Common myeloid progenitor, CD34-positive (primary cell): ENCODE measurements around the gene TALDO1.

Source experiments
- CTCF ChIA-PET: fragments of 350-600 bp; sonication (Branson Sonifier 250); formaldehyde crosslinking; loops from one replicate; lab custom pipeline; 2021; ENCODE audit warnings: antibody characterized with exemption; lab: Charles Lee
- POLR2A ChIA-PET: fragments of 350-600 bp; sonication (Branson Sonifier 250); formaldehyde crosslinking; loops from one replicate; lab custom pipeline; 2021; ENCODE audit warnings: antibody characterized with exemption; lab: Charles Lee
- DNase-seq, 3 donors: peaks; one replicate each; pipeline versions ENCODE4 v3.0.0 to v3.0.0-alpha.2; 2013
- H3K27ac ChIP-seq, 2 experiments: 1 replicate in 1 of 2; 2 replicates in 1 of 2; pipeline ENCODE4 v1.7.0; 2013; ENCODE audit warnings: inconsistent platforms in 2 of 2, low read length in 2 of 2, mild to moderate bottlenecking in 2 of 2, low read depth in 1 of 2, moderate library complexity in 1 of 2; ENCODE audit not compliant: severe bottlenecking in 2 of 2, insufficient read depth in 1 of 2, poor library complexity in 1 of 2
- H3K27me3 ChIP-seq, 5 experiments: replicated peaks in 2 of 5; 1 replicate in 3 of 5; 2 replicates in 2 of 5; pipeline versions ENCODE4 v1.6.1 to v1.7.0; 2013; ENCODE audit warnings: low read length in 4 of 5, mild to moderate bottlenecking in 2 of 5, moderate library complexity in 2 of 5, inconsistent platforms in 1 of 5; ENCODE audit not compliant: insufficient read depth in 5 of 5, control insufficient read depth in 4 of 5
- H3K36me3 ChIP-seq, 4 experiments: 1 replicate in 2 of 4; 2 replicates in 2 of 4; pipeline versions ENCODE4 v1.6.1 to v1.7.0; 2013; ENCODE audit warnings: low read length in 3 of 4, control low read depth in 1 of 4, mild to moderate bottlenecking in 1 of 4; ENCODE audit not compliant: control insufficient read depth in 4 of 4, insufficient read depth in 4 of 4
- H3K4me1 ChIP-seq, 4 experiments: 1 replicate in 3 of 4; 2 replicates in 1 of 4; pipeline versions ENCODE4 v1.6.1 to v1.7.1; 2013; ENCODE audit warnings: low read length in 3 of 4, mild to moderate bottlenecking in 3 of 4, control low read depth in 1 of 4, inconsistent platforms in 1 of 4, moderate library complexity in 1 of 4; ENCODE audit not compliant: control insufficient read depth in 4 of 4, insufficient read depth in 4 of 4; ENCODE audit errors: control extremely low read depth in 1 of 4
- H3K4me3 ChIP-seq, 7 experiments: 1 replicate in 4 of 7; 2 replicates in 3 of 7; pipeline versions ENCODE4 v1.5.1 to v1.7.0; 2013; ENCODE audit warnings: mild to moderate bottlenecking in 7 of 7, low read length in 6 of 7, moderate library complexity in 6 of 7, inconsistent platforms in 2 of 7, low read depth in 2 of 7, control low read depth in 1 of 7; ENCODE audit not compliant: insufficient read depth in 4 of 7, control insufficient read depth in 1 of 7; ENCODE audit errors: extremely low read depth in 1 of 7
- H3K9me3 ChIP-seq, 5 experiments: 1 replicate in 4 of 5; 2 replicates in 1 of 5; pipeline versions ENCODE4 v1.6.1 to v1.7.1; 2013; ENCODE audit warnings: low read length in 4 of 5, mild to moderate bottlenecking in 2 of 5, inconsistent platforms in 1 of 5, low read depth in 1 of 5, moderate library complexity in 1 of 5; ENCODE audit not compliant: control insufficient read depth in 4 of 5, insufficient read depth in 2 of 5; ENCODE audit errors: control extremely low read depth in 1 of 5
- WGBS: methylation state at CpG from one replicate; pipeline ENCODE4 v1.1.5; 2013; ENCODE audit not compliant: insufficient coverage; 5-methylcytosine and 5-hydroxymethylcytosine counted together

The TALDO1 gene

GRCh38 chr11:800473-800872 lies 53.2 kb downstream of the TALDO1 start:
- DNase-seq = no peak
- ChIA-PET CTCF (interaction anchor here (0.8 to 1.7 kb wide), 2 partner anchors 17 to 23 kb away, joined by 3 to 5 read pairs; partner anchors contain the start of gene GATD1), POLR2A (no interaction called here)
- no peaks in the 10 kb centered on the region for H3K27me3 ChIP-seq
- 97% methylated on average over 18 of the region's 30 CpGs for WGBS
- H3K4me3 ChIP-seq = no peak overlapping the region
- H3K36me3 ChIP-seq = peaks cover 0 to 40% (median 19%) of the 10 kb centered on the region in 4 experiments
- H3K27ac ChIP-seq = no peak overlapping the region
- peaks cover 4 to 47% (median 43%) of the 10 kb centered on the region in 4 experiments for H3K4me1 ChIP-seq
- H3K9me3 ChIP-seq = no peaks in the 10 kb centered on the region

GRCh38 chr11:801097-801780 lies 54.0 kb downstream of the TALDO1 start:
- peaks cover 0 to 40% (median 19%) of the 10 kb centered on the region in 4 experiments for H3K36me3 ChIP-seq
- ChIA-PET CTCF (interaction anchor here (0.8 to 1.7 kb wide), 2 partner anchors 18 to 24 kb away, joined by 3 to 5 read pairs; partner anchors contain the start of gene GATD1), POLR2A (no interaction called here)
- no peak for DNase-seq
- H3K27ac ChIP-seq = no peak overlapping the region
- H3K27me3 ChIP-seq = no peaks in the 10 kb centered on the region
- no peak overlapping the region for H3K4me3 ChIP-seq
- 95% methylated on average over 16 of the region's 20 CpGs for WGBS
- peaks cover 4 to 42% (median 40%) of the 10 kb centered on the region in 4 experiments for H3K4me1 ChIP-seq
- no peaks in the 10 kb centered on the region for H3K9me3 ChIP-seq

- 99% methylated on average over 18 of the region's 21 CpGs for WGBS
Observed at GRCh38 chr11:802018-802617, 54.9 kb downstream of the TALDO1 start.

GRCh38 chr11:802693-803466 lies 55.6 kb downstream of the TALDO1 start:
- ChIA-PET POLR2A (no interaction called here), CTCF (interaction anchor here (1.4 kb wide), 1 partner anchor 17 kb away, joined by 5 read pairs; no protein-coding TSS in a partner anchor)
- no peaks in the 10 kb centered on the region for H3K27me3 ChIP-seq
- peaks cover 0 to 40% (median 19%) of the 10 kb centered on the region in 4 experiments for H3K36me3 ChIP-seq
- H3K27ac ChIP-seq = no peak overlapping the region
- no peak overlapping the region for H3K4me3 ChIP-seq
- DNase-seq = no peak
- WGBS = 96% methylated on average over 26 of the region's 28 CpGs
- H3K4me1 ChIP-seq = peaks cover 0 to 30% (median 27%) of the 10 kb centered on the region in 4 experiments
- H3K9me3 ChIP-seq = no peaks in the 10 kb centered on the region

More at GRCh38 chr11:802018-802617, 54.9 kb downstream of the TALDO1 start:
- CTCF ChIA-PET = no interaction called here
- Histone ChIP-seq H3K27me3 (no peaks in the 10 kb centered on the region), H3K27ac (no peak overlapping the region), H3K4me3 (no peak overlapping the region), H3K36me3 (peaks cover 0 to 40% (median 19%) of the 10 kb centered on the region in 4 experiments), H3K9me3 (no peaks in the 10 kb centered on the region), H3K4me1 (peaks cover 0 to 34% (median 31%) of the 10 kb centered on the region in 4 experiments)
- POLR2A ChIA-PET = no interaction called here
- DNase-seq = no peak

GRCh38 chr11:803467-803742 lies 56.1 kb downstream of the TALDO1 start:
- no peaks in the 10 kb centered on the region for H3K9me3 ChIP-seq
- ChIA-PET CTCF (interaction anchor here (1.4 kb wide), 2 partner anchors 16 to 28 kb away, joined by 3 to 5 read pairs; no protein-coding TSS in a partner anchor), POLR2A (no interaction called here)
- H3K27me3 ChIP-seq = no peaks in the 10 kb centered on the region
- no peak overlapping the region for H3K27ac ChIP-seq
- H3K4me3 ChIP-seq = no peak overlapping the region
- no peak for DNase-seq
- H3K4me1 ChIP-seq = peaks cover 0 to 36% (median 27%) of the 10 kb centered on the region in 4 experiments
- H3K36me3 ChIP-seq = peaks cover 0 to 40% (median 19%) of the 10 kb centered on the region in 4 experiments
- WGBS = 94% methylated on average over 2 of the region's 8 CpGs

- ChIA-PET POLR2A (no interaction called here), CTCF (interaction anchor here (1.0 to 1.4 kb wide), 3 partner anchors 15 to 28 kb away, joined by 3 to 5 read pairs (median 3); no protein-coding TSS in a partner anchor)
- H3K9me3 ChIP-seq = no peaks in the 10 kb centered on the region
- H3K27me3 ChIP-seq = no peaks in the 10 kb centered on the region
- peak overlapping the region; percentile 36 to 79 (median 71) for H3K4me3 ChIP-seq
- peak overlapping the region in 1 of 2 experiments; percentile 49 for H3K27ac ChIP-seq
- peaks cover 2 to 40% (median 31%) of the 10 kb centered on the region in 4 experiments for H3K4me1 ChIP-seq
- peaks cover 0 to 40% (median 19%) of the 10 kb centered on the region in 4 experiments for H3K36me3 ChIP-seq
- 77% methylated on average over 22 of the region's 26 CpGs for WGBS
- DNase-seq = no peak
Observed at GRCh38 chr11:803770-804598, 56.7 kb downstream of the TALDO1 start.
